ENCODE results near the gene RGS16. TPM values are rescaled to one million over a fixed set of nuclear protein-coding genes. Genes with fewer than 3 reads are reported as not detected.

RGS16 gene
- total and polyA plus RNA-seq, 2 donors (not counting 3 experiments of a cell fraction or from before 2014, with no cell fraction given), result not detected

- Histone ChIP-seq H3K79me2 (ENCODE audit: control insufficient read depth, insufficient read depth, low read length) (no peaks in the 10 kb centered on the region), H2AFZ (ENCODE audit: low read depth, low read length) (no peak overlapping the region), H3K4me1 (ENCODE audit: control insufficient read depth, extremely low read depth, insufficient read depth, low read length) (no peaks in the 10 kb centered on the region), H3K9ac (replicated peaks; ENCODE audit: extremely low read depth, insufficient read depth, low read length) (no peak overlapping the region), H3K27ac (ENCODE audit: insufficient read depth, low read depth, low read length) (no peak overlapping the region), H3K27me3 (ENCODE audit: control insufficient read depth in 2 of 2, insufficient read depth in 2 of 2, low read length in 2 of 2) (no peaks in the 10 kb centered on the region), H3K9me3 (replicated peaks; ENCODE audit: control insufficient read depth, insufficient read depth, low read length) (no peaks in the 10 kb centered on the region), H3K4me2 (ENCODE audit: insufficient read depth, low read length) (no peak overlapping the region), H3K4me3 (replicated peaks in 1 of 3; ENCODE audit: insufficient read depth in 1 of 3, low read depth in 1 of 3, low read length in 3 of 3) (no peak overlapping the region), H4K20me1 (replicated peaks; ENCODE audit: control insufficient read depth, extremely low read depth, insufficient read depth, low read length) (no peaks in the 10 kb centered on the region), H3K36me3 (ENCODE audit: control insufficient read depth in 2 of 2, extremely low read depth in 1 of 2, insufficient read depth in 2 of 2, low read length in 2 of 2) (no peaks in the 10 kb centered on the region), H3K9me1 (replicated peaks; ENCODE audit: control insufficient read depth, extremely low read depth, insufficient read depth, low read length) (no peaks in the 10 kb centered on the region)
- dilution Hi-C loops (cut with MboI; ENCODE audit: extremely low pct_ligation_motif_present, low sequenced_read_pairs), result no loop called here
- no TSS peak for BruUV-seq (replicated peaks)
- intact Hi-C loops (cut with micrococcal nuclease), result no loop called here
- ChIA-PET POLR2A (no interaction called here), CTCF (no interaction called here)
- TF ChIP-seq GATA2 (IDR thresholded peaks at IDR 0.05; ENCODE audit: insufficient read depth, insufficient read length, low read depth, low read length) (no peak), JUN (IDR thresholded peaks at IDR 0.05; ENCODE audit: borderline replicate concordance, insufficient read depth, insufficient read length, low read depth) (no peak), POLR2A (IDR thresholded peaks at IDR 0.05; ENCODE audit: low read depth, low read length) (no peak), POLR2AphosphoS5 (IDR thresholded peaks at IDR 0.05; ENCODE audit: insufficient read depth, low read depth, low read length) (no peak), MAX (IDR thresholded peaks at IDR 0.05; ENCODE audit: insufficient read depth, insufficient read length) (no peak), CTCF (IDR thresholded peaks at IDR 0.05; ENCODE audit: extremely low read depth in 1 of 2, insufficient read depth in 1 of 2, low read depth in 1 of 2, low read length in 2 of 2) (no peak), MYC (IDR thresholded peaks at IDR 0.05; ENCODE audit: low read depth, low read length) (no peak), EZH2 (IDR thresholded peaks at IDR 0.05; ENCODE audit: borderline replicate concordance, low read depth, low read length, severe bottlenecking) (no peak)
- FAIRE-seq (no peak), DNase-seq (ENCODE audit: low read depth, low spot score) (no peak)
Measured at GRCh38 chr1:182635871-182636270, 31.7 kb upstream of the RGS16 start.
